GM19463 (cell line): ENCODE data around the gene MYH11.
"Not testable (repeated sequence)": the region's sequence is repeated elsewhere in the genome, so short reads cannot be mapped to it uniquely, and the experiment has no call there.

Experiments
- ATAC-seq: cut with Tn5 transposase; IDR thresholded peaks from one replicate; pipeline ENCODE4 v1.9.1; 2021; ENCODE audit warnings: mild to moderate bottlenecking, moderate library complexity; ENCODE audit not compliant: unreplicated experiment

MYH11 gene

DNA sequence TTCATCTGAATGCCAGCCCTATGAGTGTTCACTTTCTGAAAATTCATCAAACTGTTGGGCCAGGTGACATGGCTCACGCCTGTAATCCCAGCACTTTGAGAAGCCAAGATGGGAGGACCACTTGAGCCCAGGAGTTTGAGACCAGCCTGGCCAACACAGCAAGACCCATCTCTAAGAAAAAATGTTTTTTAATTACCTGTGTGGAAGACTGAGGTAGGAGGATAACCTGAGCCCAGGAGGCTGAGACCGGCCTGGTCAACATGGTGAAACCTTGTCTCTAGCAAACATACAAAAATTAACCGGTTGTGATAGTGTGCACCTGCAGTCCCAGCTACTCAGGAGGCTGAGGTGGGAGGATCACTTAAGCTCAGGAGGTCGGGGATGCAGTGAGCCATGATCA, 10.3 kb downstream of the MYH11 start:
- no peak for ATAC-seq

DNA sequence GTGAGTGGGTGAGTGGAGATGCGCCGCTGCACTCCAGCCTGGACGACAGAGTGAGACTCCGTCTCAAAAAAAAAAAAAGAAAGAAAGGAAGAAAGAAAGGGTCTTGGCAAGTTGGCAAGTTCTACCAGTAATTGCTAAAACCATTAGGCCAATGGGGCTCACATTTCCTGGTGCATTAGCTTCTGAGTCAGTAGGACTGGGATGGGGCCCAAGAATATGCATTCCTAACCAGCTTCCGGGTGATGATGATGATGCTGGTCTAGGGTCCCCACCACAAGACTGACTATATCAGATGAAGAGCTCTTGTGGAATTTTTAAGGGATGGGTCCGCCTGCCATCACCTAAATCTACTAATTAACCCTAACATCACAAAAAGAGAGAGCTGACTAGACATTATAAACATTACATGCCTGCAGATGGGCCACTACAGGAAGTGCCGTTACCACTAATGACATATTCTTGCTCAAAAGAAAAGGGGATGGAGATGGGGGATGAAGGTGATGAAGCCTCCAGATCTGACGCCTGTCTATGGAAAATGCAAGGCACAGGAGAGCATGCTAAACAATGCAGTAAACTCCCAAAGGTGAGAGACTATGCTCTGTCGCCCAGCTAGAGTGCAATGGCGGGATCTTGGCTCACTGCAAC, 13.1 kb downstream of the MYH11 start:
- no peak for ATAC-seq

DNA sequence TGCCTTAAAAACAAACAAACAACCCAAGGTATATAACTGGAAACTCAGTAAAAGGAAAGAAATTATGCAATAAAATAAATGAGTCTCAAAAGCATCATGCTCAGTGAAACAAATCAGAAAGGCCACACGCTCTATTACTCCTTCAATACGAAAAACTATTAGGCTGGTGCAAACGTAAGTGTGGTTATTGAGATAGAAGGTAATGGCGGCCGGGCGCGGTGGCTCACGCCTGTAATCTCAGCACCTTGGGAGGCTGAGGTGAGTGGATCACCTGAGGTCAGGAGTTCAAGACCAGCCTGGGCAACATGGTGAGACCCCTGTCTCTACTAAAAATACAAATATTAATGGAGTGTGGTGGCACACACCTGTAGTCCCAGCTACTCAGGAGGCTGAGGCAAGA, 17.6 kb downstream of the MYH11 start:
- not testable (repeated sequence) for ATAC-seq

DNA sequence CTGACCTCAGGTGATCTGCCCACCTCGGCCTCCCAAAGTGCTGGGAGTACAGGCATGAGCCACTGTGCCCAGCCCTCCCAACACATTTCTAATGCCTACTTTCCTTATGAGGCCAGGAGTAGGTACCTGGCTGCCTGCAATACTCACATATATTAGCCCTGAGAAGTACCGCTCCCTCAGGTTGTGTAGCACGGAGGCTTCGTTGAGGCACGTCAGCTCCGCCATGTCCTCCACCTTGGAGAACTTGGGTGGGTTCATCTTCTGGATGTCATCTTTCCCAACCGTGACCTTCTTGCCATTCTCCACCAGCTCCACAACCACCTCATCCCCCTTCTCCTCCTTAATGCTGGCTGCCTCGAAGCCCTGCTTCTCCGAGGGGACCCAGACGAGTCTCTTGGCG, 19.1 kb downstream of the MYH11 start:
- no peak for ATAC-seq

DNA sequence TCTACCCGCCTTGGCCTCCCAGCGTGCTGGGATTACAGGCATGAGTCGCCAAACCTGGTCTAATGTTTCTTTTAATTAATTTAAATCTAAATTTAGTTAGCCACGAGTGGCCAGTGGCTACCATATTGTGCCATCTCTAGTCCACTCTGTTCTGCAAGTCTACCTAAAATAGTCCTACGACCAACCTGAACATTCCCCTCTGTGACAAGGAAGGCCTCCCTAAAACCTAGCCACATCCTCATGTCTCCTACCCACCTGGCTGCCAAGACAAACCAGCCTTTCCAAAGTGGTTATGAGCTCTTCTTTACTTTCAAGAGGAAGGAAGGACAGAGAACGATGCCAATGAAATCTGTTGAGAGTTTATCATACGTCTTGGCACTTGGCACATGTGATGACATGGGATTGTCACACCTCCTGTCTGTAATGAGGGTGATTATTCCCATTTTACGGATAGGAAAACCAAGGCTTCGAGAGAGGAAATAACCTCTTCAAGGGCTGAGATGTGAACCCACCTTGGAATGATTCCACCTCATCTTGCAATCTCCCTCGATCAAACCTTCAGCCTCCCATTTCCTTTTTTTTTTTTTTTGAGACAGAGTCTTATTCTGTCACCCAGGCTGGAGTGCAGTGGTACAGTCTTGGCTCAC, 19.7 kb downstream of the MYH11 start:
- no peak for ATAC-seq

DNA sequence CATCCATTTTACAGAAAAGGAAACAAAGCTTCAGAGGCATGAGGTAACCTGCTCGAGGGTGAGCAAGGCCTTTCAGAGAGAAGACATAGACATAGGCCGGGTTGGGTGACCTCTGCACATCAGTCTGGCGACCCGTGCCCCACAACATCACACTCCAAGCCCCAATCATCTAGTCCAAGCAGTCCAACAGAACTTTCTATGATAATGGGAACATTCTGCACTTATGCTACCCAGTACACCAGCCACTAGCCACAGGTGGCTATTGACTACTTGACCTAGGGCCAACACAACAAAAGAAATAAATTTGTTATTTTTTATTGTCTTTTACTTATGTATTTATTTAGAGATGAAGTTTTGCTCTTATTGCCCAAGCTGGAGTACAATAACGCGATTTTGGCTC, 20.8 kb downstream of the MYH11 start:
- ATAC-seq: no peak

DNA sequence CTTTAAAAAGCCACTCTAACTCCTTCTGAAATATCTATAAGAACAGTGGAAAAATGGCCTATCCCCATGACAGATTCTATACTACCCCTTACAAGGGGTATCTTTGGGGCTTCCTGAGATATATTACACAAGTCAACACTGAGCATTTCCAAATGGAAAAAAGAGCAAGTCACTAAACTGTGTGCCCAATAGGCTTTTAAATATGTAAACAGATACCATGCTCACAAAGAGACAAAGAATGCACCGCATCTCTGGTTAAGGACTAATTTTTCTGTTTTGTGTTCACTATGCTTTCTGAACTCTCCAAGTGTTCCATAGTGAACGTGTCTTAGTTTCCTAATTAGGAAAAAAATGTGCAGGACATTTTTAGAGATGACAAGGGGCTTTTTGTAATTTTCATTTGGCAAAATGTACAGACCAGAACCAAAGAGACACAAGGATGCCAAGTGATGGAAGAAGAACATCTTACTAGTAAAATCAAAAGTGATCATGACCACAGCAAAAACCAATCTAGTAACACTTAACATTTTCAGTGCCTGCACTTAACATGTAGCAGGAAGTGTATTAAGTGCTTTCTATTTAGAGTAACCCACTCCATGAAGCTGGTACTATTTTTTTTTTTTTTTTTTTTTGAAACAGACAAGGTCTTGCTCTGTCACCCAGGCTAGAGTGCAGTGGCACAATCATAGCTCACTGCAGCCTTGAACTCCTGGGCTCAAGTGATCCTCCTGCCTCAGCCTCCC, 21.5 kb downstream of the MYH11 start:
- no peak for ATAC-seq

DNA sequence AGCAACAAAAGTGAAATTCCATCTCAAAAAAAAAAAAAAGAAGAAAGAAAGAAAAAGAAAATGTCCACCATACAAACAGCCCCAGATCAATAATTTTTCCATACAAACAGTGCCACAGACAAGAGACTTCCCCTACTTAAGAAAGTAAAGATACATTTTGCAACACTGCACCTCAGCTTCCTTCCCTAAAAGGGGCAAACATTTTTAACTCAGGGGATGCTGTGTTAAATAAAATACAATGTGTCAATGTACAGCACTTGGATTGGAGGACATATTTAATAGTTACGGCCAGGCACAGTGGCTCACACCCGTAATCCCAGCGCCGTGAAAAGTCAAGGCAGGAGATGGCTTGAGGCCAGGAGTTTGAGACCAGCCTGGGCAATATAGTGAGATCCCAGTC, 22.3 kb downstream of the MYH11 start:
- no peak for ATAC-seq

DNA sequence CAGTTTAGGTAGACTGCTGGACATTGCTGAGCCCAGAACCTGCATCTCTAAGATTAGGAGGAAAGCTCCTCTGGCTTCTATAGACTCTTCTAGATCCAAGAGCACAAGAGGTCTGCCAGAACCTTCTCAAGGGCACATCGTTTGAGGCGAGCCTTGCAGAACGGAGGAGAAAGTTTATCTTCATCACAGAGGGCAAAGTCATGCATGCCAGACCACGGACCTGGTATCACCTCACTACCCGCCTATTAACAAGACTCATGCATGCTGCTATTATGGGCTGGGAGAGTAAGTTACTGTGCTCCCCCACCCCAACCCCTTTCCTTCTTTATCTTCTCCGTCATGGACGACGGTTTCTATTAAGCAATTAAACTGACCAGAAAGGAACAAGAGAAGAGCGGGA, 23.3 kb downstream of the MYH11 start:
- no peak for ATAC-seq

DNA sequence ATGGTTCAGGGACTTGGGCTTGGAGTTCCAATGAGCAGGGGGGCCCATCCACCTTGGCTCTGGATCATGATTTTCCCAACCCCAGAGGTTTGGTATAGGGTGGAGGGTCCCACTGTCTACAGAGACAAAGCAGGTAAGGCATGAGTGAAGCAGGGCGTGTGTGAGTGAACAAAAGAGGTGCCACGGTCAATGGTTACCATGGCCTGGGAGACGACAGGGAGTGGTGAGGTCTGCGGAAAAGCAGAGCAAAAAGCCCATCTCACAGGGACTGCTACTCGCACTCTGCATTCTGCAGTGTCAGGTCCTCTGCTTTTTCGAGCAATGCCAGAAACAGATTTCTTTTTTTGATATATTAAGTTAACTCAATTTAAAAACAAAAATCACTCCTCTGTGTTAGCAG, 24.6 kb downstream of the MYH11 start:
- ATAC-seq: no peak

DNA sequence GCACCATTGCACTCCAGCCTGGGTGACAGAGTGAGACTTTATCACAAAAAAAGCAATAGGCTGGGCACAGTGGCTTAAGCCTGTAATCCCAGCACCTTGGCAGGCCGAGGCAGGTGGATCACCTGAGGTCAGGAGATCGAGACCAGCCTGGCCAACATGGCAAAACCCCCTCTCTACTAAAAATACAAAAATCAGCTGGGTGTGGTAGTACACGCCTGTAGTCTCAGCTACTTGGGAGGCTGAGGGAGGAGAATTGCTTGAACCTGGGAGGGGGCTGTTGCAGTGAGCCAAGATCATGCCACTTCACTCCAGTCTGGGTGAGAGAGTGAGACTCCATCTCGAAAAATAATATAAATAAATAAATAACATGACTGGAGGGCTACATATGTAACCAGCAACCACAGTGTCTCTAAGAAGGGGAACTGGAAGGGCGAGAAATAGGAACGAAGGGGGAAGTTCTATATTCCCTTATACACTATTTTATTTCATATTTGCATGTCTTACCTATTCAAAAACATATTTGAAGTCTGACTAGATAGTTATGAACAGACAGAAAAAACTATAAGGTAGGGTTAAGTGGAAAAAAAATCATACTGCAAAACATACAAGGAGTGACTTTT, 25.9 kb downstream of the MYH11 start:
- ATAC-seq: no peak

DNA sequence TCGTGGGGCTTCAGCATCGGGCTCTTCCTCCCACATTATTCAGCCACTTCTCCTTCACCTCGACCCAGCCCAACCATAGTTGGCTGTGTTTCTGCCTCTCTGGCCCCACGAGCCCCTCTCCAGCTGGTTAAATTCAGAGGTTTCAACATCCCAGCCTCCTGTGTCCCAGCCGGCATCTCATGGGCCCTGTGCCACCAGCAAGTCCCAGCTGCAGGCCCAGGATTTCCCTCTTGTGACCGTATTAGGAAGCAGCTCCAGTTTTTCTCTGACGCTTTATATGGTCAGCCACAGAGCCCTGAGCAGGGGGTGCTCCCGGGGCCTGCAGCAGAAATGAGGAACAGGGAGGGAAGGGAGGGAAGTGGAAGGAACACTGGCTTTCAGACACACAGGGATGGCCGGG, 27.4 kb downstream of the MYH11 start:
- ATAC-seq: no peak

DNA sequence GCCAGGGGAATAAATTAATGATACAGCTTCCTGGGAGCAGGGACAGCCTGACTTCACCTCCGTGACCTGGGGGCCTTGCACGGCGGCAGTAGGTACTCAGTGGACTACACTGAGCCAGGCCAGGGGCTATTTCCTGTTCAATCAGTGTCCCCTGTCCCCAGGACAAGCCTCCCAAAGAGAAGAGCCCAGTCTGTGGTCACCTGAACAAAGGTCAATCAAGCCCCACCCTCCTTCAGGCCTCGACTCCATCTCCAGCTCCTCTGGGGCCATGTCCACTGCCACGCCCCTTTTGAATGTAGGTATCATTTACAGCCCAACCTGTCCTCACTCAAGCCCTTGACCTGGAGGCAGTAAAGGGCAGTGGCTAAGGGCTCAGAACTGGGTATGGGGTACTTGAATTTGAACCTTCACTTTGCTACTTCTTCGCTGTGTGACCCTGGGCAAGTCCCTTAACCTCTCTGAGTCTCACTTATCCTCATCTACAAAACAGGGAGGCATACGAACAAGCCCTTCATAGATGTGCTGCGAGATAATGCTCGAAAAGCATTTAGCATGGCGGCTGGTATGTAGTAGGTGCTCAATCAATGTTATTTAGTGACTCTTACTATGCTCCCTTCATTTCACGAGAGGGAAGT, 29.0 kb downstream of the MYH11 start:
- no peak for ATAC-seq

DNA sequence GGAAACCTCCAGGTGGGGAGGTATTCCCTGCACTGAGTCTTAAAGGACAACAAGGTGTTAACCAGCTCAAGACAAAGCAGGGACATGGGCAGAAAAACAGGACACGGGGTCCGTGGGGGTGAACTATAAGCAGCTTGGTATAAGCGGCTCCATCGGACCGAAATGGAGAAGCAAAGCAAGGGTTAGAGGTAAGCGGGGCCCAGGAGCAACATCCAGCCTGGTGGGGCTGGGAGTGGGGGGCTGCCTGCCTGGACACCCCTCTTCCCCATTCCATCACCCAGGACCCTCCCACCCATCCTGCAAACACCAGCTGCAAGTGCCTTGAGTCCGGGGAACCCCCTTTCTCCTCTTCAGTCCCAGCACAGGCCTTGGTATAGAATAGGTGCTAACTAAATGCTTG, 29.5 kb downstream of the MYH11 start:
- no peak for ATAC-seq

DNA sequence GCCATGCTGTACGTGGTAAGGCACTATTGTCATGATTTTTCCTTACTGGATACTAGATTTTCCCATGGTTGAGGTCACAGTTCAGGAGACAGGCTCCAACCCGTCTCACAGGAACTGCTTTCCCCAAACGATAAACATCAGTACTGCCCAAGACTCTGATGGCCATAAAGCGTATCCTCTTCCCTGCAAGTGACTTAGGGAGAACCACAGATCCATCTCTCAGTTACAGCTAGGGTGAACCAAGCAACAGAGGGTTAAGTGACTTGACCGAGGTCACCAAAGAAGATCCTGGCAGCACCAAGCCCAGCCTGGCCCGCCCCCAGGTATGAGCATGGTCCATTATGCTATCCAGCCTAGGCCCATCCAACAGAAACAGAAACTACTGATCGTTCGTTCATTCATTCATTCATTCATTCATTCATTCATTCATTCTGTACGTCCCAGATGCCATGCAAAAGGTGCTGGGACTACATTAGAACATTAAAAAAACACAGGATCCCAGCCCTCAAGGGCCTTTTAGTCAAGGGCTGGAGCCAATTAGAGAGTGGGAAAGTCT, 31.0 kb downstream of the MYH11 start:
- no peak for ATAC-seq

DNA sequence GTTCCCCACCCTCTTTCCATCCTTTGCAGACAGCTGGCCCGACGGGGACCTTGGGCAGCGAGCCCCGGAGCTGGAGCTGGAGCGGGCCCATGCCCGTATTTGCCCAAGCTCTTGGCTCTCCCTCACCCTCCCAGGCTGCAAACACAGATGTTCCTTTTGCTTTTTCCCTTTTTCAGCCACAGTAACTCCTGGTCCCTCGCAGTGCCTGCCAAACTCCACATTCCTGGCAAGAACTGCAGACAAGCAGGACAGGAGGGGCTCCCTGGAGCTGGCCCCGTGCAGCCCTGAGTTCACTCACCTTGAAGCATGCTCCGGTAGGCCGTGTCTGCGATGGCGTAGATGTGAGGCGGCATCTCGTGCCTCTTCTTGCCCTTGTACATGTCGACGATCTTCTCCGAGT, 33.9 kb downstream of the MYH11 start:
- ATAC-seq: no peak

DNA sequence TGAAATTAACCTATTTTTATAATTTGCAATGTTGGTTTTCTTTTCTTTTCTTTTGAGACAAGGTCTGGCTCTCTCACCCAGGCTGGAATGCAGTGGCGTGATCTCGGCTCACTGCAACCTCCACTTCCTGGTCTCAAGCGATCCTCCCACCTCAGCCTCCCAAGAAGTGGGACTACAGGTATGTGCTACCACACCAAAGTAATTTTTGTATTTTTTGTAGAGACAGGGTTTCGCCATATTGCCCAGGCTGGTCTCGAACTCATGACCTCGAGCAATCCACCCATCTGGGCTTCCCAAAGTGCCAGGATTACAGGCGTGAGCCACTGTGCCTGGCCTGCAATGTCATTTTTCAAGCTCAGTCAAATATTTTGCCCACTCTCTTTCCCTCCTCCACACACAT, 36.0 kb downstream of the MYH11 start:
- no peak for ATAC-seq

DNA sequence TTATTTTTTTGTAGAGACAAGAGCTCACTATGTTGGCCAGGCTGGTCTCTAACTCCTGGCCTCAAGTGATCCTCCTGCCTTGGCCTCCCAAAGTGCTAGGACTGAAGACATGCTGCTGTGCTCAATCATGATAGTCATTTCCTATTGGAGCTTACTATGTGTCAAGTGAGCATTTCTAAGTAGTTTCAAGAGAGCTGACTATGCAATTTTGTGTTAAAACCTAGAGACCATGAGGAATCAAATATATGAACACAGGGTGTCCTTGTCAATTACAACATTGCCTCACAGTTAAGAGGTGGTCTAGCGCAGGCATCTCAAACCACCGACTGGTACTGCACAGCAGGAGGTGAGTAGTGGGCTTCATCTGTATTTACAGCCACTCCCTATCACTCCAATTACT, 37.8 kb downstream of the MYH11 start:
- no peak for ATAC-seq

DNA sequence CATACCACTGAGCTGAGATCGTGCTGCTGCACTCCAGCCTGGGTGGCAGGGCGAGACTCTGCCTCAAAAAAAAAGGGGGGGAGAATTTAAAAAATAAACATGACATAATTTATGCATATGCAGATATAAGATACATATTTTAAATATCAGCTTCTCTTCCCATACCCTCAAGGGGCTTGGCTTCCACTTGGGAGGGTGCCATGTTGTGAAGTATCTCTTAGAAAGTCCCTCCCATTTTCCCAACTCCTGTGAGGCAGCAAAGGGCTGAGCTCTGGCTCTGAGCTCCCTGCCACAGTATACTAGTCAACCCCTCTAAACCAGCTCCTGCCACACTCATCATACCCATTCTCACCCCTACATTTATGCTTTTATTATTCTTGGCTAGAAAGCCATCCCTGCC, 39.4 kb downstream of the MYH11 start:
- ATAC-seq: no peak

DNA sequence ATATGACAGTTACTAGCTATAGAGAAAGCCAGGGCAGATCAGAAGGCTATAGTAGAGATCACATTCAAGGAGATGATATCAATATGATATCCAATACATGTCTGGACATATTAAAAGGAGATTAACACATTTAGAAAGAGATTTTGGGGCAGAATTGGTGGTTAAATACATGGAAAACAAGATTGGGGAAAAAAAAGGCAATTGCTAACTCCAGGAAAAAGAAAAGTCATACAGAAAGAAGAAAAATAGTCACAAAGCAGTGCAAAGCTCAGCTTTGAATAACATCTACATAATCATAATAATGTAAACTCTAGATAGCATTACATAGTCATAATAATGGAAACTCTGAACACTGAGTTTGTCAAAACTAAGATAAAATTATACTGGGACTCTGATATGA, 40.6 kb downstream of the MYH11 start:
- ATAC-seq: no peak

DNA sequence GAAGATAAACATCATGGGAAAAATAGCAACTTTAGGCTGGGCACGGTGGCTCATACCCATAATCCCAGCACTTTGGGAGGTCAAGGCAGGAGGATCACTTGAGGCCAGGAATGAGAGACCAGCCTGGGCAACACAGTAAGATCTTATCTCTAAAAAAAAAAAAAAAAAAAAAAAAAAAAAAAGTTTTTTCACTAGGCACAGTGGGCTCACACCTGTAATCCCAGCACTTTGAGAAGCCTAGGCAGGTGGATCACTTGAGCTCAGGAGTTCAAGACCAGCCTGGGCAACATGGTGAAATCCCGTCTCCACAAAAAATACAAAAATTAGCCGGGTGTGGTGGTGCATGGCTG, 44.5 kb downstream of the MYH11 start:
- ATAC-seq: not testable (repeated sequence)
